ENCODE data around the gene ENTREP3. TPM values are rescaled to one million over a fixed set of nuclear protein-coding genes. Genes with fewer than 3 reads are reported as not detected.

The ENTREP3 gene
- total and polyA plus RNA-seq, 2 donors (not counting 3 experiments of a cell fraction or from before 2014, with no cell fraction given) = 27.4 to 62.7 TPM

GRCh38 chr1:155260276-155260675 is 5.0 kb upstream of the ENTREP3 start:
- no peak overlapping the region for H2AFZ ChIP-seq (ENCODE audit: low read depth, low read length)
- TF ChIP-seq EZH2 (IDR thresholded peaks at IDR 0.05; ENCODE audit: borderline replicate concordance, low read depth, low read length, severe bottlenecking) (no peak), MYC (IDR thresholded peaks at IDR 0.05; ENCODE audit: low read depth, low read length) (no peak), POLR2A (IDR thresholded peaks at IDR 0.05; ENCODE audit: low read depth, low read length) (no peak), GATA2 (IDR thresholded peaks at IDR 0.05; ENCODE audit: insufficient read depth, insufficient read length, low read depth, low read length) (no peak), POLR2AphosphoS5 (IDR thresholded peaks at IDR 0.05; ENCODE audit: insufficient read depth, low read depth, low read length) (no peak)
- TF ChIP-seq, protein P1, sequence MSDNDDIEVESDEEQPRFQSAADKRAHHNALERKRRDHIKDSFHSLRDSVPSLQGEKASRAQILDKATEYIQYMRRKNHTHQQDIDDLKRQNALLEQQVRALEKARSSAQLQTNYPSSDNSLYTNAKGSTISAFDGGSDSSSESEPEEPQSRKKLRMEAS (IDR thresholded peaks at IDR 0.05; ENCODE audit: insufficient read depth, insufficient read length) = no peak
- TF ChIP-seq, protein P2, sequence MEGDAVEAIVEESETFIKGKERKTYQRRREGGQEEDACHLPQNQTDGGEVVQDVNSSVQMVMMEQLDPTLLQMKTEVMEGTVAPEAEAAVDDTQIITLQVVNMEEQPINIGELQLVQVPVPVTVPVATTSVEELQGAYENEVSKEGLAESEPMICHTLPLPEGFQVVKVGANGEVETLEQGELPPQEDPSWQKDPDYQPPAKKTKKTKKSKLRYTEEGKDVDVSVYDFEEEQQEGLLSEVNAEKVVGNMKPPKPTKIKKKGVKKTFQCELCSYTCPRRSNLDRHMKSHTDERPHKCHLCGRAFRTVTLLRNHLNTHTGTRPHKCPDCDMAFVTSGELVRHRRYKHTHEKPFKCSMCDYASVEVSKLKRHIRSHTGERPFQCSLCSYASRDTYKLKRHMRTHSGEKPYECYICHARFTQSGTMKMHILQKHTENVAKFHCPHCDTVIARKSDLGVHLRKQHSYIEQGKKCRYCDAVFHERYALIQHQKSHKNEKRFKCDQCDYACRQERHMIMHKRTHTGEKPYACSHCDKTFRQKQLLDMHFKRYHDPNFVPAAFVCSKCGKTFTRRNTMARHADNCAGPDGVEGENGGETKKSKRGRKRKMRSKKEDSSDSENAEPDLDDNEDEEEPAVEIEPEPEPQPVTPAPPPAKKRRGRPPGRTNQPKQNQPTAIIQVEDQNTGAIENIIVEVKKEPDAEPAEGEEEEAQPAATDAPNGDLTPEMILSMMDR (IDR thresholded peaks at IDR 0.05; ENCODE audit: extremely low read depth in 1 of 2, insufficient read depth in 1 of 2, low read depth in 1 of 2, low read length in 2 of 2) = no peak
- H3K27ac ChIP-seq (ENCODE audit: insufficient read depth, low read depth, low read length) = no peak overlapping the region
- H3K9ac ChIP-seq (replicated peaks; ENCODE audit: extremely low read depth, insufficient read depth, low read length) = no peak overlapping the region
- no peak for DNase-seq (ENCODE audit: low read depth, low spot score)
- H3K9me3 ChIP-seq (replicated peaks; ENCODE audit: control insufficient read depth, insufficient read depth, low read length) = no peaks in the 10 kb centered on the region
- no TSS peak for BruUV-seq (replicated peaks)
- H3K36me3 ChIP-seq (ENCODE audit: control insufficient read depth in 2 of 2, extremely low read depth in 1 of 2, insufficient read depth in 2 of 2, low read length in 2 of 2) = peaks cover 6 to 22% of the 10 kb centered on the region in 2 experiments
- H4K20me1 ChIP-seq (replicated peaks; ENCODE audit: control insufficient read depth, extremely low read depth, insufficient read depth, low read length) = no peaks in the 10 kb centered on the region
- CTCF ChIA-PET = interaction anchor here (1.4 to 2.4 kb wide), 2 partner anchors 10 to 53 kb away, joined by 4 to 13 read pairs; no protein-coding TSS in a partner anchor
- H3K4me2 ChIP-seq (ENCODE audit: insufficient read depth, low read length) = no peak overlapping the region
- no peaks in the 10 kb centered on the region for H3K9me1 ChIP-seq (replicated peaks; ENCODE audit: control insufficient read depth, extremely low read depth, insufficient read depth, low read length)
- POLR2A ChIA-PET = no interaction called here
- peaks cover 17% of the 10 kb centered on the region for H3K79me2 ChIP-seq (ENCODE audit: control insufficient read depth, insufficient read depth, low read length)
- no peak for FAIRE-seq
- H3K27me3 ChIP-seq (ENCODE audit: control insufficient read depth in 2 of 2, insufficient read depth in 2 of 2, low read length in 2 of 2) = no peaks in the 10 kb centered on the region
- dilution Hi-C loops (cut with MboI; ENCODE audit: extremely low pct_ligation_motif_present, low sequenced_read_pairs) = no loop called here
- no peak overlapping the region for H3K4me3 ChIP-seq (replicated peaks in 1 of 3; ENCODE audit: insufficient read depth in 1 of 3, low read depth in 1 of 3, low read length in 3 of 3)
- intact Hi-C loops (cut with micrococcal nuclease) = no loop called here
- H3K4me1 ChIP-seq (ENCODE audit: control insufficient read depth, extremely low read depth, insufficient read depth, low read length) = peaks cover 14% of the 10 kb centered on the region

Measured in endothelial cell of umbilical vein (primary cell).